Stimulated activated naive CD8-positive, alpha-beta T cell treated with anti-CD3 and anti-CD28 coated beads, Interleukin-15, amount 100 ng/mL, for 72 hours (primary cell): ENCODE data around the gene CLEC4G.

Source experiments
- ATAC-seq: fragments of 150-1000 bp; cut with Tn5 transposase; 2 replicates; pipeline ENCODE4 v1.10.0; 2021; ENCODE audit warnings: mild to moderate bottlenecking, moderate library complexity
- DNase-seq, 2 donors: peaks; one replicate each; pipeline ENCODE4 v3.0.0; 2021 to 2022
- H3K27ac Mint-ChIP-seq, 2 donors: one replicate each; pipeline ENCODE4 v1.8.0; 2022; ENCODE audit warnings: mild to moderate bottlenecking in 2 of 2, mixed read lengths in 2 of 2, moderate library complexity in 2 of 2
- H3K27me3 Mint-ChIP-seq: one replicate; pipeline ENCODE4 v1.8.0; 2022; ENCODE audit warnings: mixed read lengths
- H3K4me1 Mint-ChIP-seq: one replicate; pipeline ENCODE4 v1.8.0; 2022; ENCODE audit warnings: mild to moderate bottlenecking, mixed read lengths
- H3K4me3 Mint-ChIP-seq, 2 donors: one replicate each; pipeline ENCODE4 v1.8.0; 2022; ENCODE audit warnings: mild to moderate bottlenecking in 2 of 2, mixed read lengths in 2 of 2, moderate library complexity in 1 of 2
- H3K9me3 Mint-ChIP-seq, 2 donors: one replicate each; pipeline ENCODE4 v1.8.0; 2022; ENCODE audit warnings: mixed read lengths in 2 of 2

CLEC4G gene

GRCh38 chr19:7739211-7739755 is 7.4 kb upstream of the CLEC4G start:
- peaks cover 28% of the 10 kb centered on the region for H3K4me1 Mint-ChIP-seq
- H3K27ac Mint-ChIP-seq: no peak overlapping the region
- ATAC-seq: no peak
- H3K9me3 Mint-ChIP-seq: no peaks in the 10 kb centered on the region
- no peak overlapping the region for H3K4me3 Mint-ChIP-seq
- peaks cover 45% of the 10 kb centered on the region for H3K27me3 Mint-ChIP-seq
- no peak for DNase-seq

GRCh38 chr19:7738023-7738422 is 6.1 kb upstream of the CLEC4G start:
- Mint-ChIP-seq H3K4me3 (no peak overlapping the region), H3K27ac (no peak overlapping the region), H3K27me3 (peaks cover 48% of the 10 kb centered on the region), H3K9me3 (no peaks in the 10 kb centered on the region), H3K4me1 (peaks cover 15% of the 10 kb centered on the region)
- DNase-seq (no peak), ATAC-seq (peak; percentile 67)

- Mint-ChIP-seq H3K4me1 (peaks cover 14% of the 10 kb centered on the region), H3K4me3 (no peak overlapping the region), H3K9me3 (no peaks in the 10 kb centered on the region), H3K27ac (no peak overlapping the region), H3K27me3 (peaks cover 50% of the 10 kb centered on the region)
- ATAC-seq: no peak
- DNase-seq: no peak
These were observed 5.3 kb upstream of the CLEC4G start for GRCh38 chr19:7737215-7737614.

- DNase-seq: no peak
- ATAC-seq: no peak
- peaks cover 14% of the 10 kb centered on the region for H3K4me1 Mint-ChIP-seq
- H3K27me3 Mint-ChIP-seq: peaks cover 52% of the 10 kb centered on the region
- H3K27ac Mint-ChIP-seq: peak overlapping the region in 1 of 2 donors; percentile 77
- H3K4me3 Mint-ChIP-seq: no peak overlapping the region
- no peaks in the 10 kb centered on the region for H3K9me3 Mint-ChIP-seq
These were observed 4.2 kb upstream of the CLEC4G start for GRCh38 chr19:7736148-7736547.

GRCh38 chr19:7734220-7735203 is 2.6 kb upstream of the CLEC4G start:
- no peak overlapping the region for H3K27ac Mint-ChIP-seq
- DNase-seq (no peak), ATAC-seq (no peak)
- H3K9me3 Mint-ChIP-seq: no peaks in the 10 kb centered on the region
- peaks cover 56% of the 10 kb centered on the region for H3K27me3 Mint-ChIP-seq
- peaks cover 19% of the 10 kb centered on the region for H3K4me1 Mint-ChIP-seq
- no peak overlapping the region for H3K4me3 Mint-ChIP-seq

- no peak for ATAC-seq
- H3K27me3 Mint-ChIP-seq: peaks cover 68% of the 10 kb centered on the region
- H3K27ac Mint-ChIP-seq: no peak overlapping the region
- peaks cover 27% of the 10 kb centered on the region for H3K4me1 Mint-ChIP-seq
- H3K9me3 Mint-ChIP-seq: no peaks in the 10 kb centered on the region
- no peak overlapping the region for H3K4me3 Mint-ChIP-seq
- DNase-seq: no peak
These were observed 1.5 kb upstream of the CLEC4G start for GRCh38 chr19:7733376-7733775.

- Mint-ChIP-seq H3K9me3 (peaks cover 0 to 6% of the 10 kb centered on the region in 2 donors), H3K4me1 (peaks cover 18% of the 10 kb centered on the region), H3K4me3 (no peak overlapping the region), H3K27ac (no peak overlapping the region), H3K27me3 (peaks cover 79% of the 10 kb centered on the region)
- no peak for DNase-seq
- ATAC-seq: no peak
These were observed 295 bp downstream of the CLEC4G start for GRCh38 chr19:7731615-7732014.

GRCh38 chr19:7731218-7731595 is 703 bp downstream of the CLEC4G start:
- H3K4me1 Mint-ChIP-seq: peaks cover 18% of the 10 kb centered on the region

GRCh38 chr19:7730286-7731217 is 1.4 kb downstream of the CLEC4G start:
- DNase-seq (no peak), ATAC-seq (no peak)
- Mint-ChIP-seq H3K4me3 (peak overlapping the region in 1 of 2 donors; percentile 72), H3K9me3 (peaks cover 0 to 6% of the 10 kb centered on the region in 2 donors), H3K4me1 (peaks cover 23% of the 10 kb centered on the region), H3K27ac (no peak overlapping the region), H3K27me3 (peaks cover 71% of the 10 kb centered on the region)

More at GRCh38 chr19:7731218-7731595, 703 bp downstream of the CLEC4G start:
- ATAC-seq (no peak), DNase-seq (no peak)
- Mint-ChIP-seq H3K27me3 (peaks cover 75% of the 10 kb centered on the region), H3K9me3 (peaks cover 0 to 6% of the 10 kb centered on the region in 2 donors), H3K4me3 (peak overlapping the region in 1 of 2 donors; percentile 15), H3K27ac (no peak overlapping the region)

- H3K27ac Mint-ChIP-seq: no peak overlapping the region
These were observed 2.1 kb downstream of the CLEC4G start for GRCh38 chr19:7729831-7730285.

GRCh38 chr19:7729211-7729610 is 2.7 kb downstream of the CLEC4G start:
- H3K27me3 Mint-ChIP-seq: peaks cover 57% of the 10 kb centered on the region
- no peak overlapping the region for H3K27ac Mint-ChIP-seq
- DNase-seq (no peak), ATAC-seq (no peak)
- peaks cover 24% of the 10 kb centered on the region for H3K4me1 Mint-ChIP-seq
- peaks cover 0 to 6% of the 10 kb centered on the region in 2 donors for H3K9me3 Mint-ChIP-seq
- no peak overlapping the region for H3K4me3 Mint-ChIP-seq

More at GRCh38 chr19:7729831-7730285, 2.1 kb downstream of the CLEC4G start:
- Mint-ChIP-seq H3K4me1 (peaks cover 24% of the 10 kb centered on the region), H3K27me3 (peaks cover 64% of the 10 kb centered on the region), H3K4me3 (peak overlapping the region; percentile 36 to 72), H3K9me3 (peaks cover 0 to 6% of the 10 kb centered on the region in 2 donors)
- no peak for ATAC-seq
- no peak for DNase-seq

GRCh38 chr19:7725791-7726190 is 6.1 kb downstream of the CLEC4G start:
- DNase-seq: no peak
- Mint-ChIP-seq H3K4me3 (no peak overlapping the region), H3K9me3 (peaks cover 0 to 6% of the 10 kb centered on the region in 2 donors)

GRCh38 chr19:7722231-7722651 is 9.7 kb downstream of the CLEC4G start:
- Mint-ChIP-seq H3K27me3 (peaks cover 3% of the 10 kb centered on the region), H3K9me3 (peaks cover 0 to 2% of the 10 kb centered on the region in 2 donors), H3K4me3 (no peak overlapping the region), H3K27ac (no peak overlapping the region), H3K4me1 (peaks cover 23% of the 10 kb centered on the region)
- ATAC-seq: no peak
- no peak for DNase-seq

More at GRCh38 chr19:7725791-7726190, 6.1 kb downstream of the CLEC4G start:
- Mint-ChIP-seq H3K27ac (no peak overlapping the region), H3K27me3 (peaks cover 38% of the 10 kb centered on the region), H3K4me1 (peaks cover 24% of the 10 kb centered on the region)
- ATAC-seq: no peak

- no peak overlapping the region for H3K4me3 Mint-ChIP-seq
- peaks cover 18% of the 10 kb centered on the region for H3K4me1 Mint-ChIP-seq
- H3K27me3 Mint-ChIP-seq: no peaks in the 10 kb centered on the region
- no peak overlapping the region for H3K27ac Mint-ChIP-seq
- no peak for DNase-seq
- no peak for ATAC-seq
- H3K9me3 Mint-ChIP-seq: peaks cover 0 to 7% of the 10 kb centered on the region in 2 donors
These were observed 11.6 kb downstream of the CLEC4G start for GRCh38 chr19:7720351-7720750.

- DNase-seq (no peak), ATAC-seq (peak; percentile 35)
- Mint-ChIP-seq H3K27ac (no peak overlapping the region), H3K4me1 (peaks cover 35% of the 10 kb centered on the region), H3K9me3 (peaks cover 0 to 7% of the 10 kb centered on the region in 2 donors), H3K4me3 (peak overlapping the region in 1 of 2 donors; percentile 29), H3K27me3 (no peaks in the 10 kb centered on the region)
These were observed 13.2 kb downstream of the CLEC4G start for GRCh38 chr19:7718668-7719067.
